Tongue (tissue), 2 donors: ENCODE data around the gene LRBA. TPM values are rescaled to one million over a fixed set of nuclear protein-coding genes. Genes with fewer than 3 reads are reported as not detected.
"Not testable (repeated sequence)": the region's sequence is repeated elsewhere in the genome, so short reads cannot be mapped to it uniquely, and the experiment has no call there.

Experiments used
- DNase-seq: peaks from one replicate; pipeline ENCODE4 v3.0.0-alpha.2; 2015
- total RNA-seq: library from RNA; depleted of rRNA; stranded (reverse); fragments of >200 nt; gene quantifications from one replicate; pipeline ENCODE4 v1.2.3, GENCODE V29; 2014

Gene LRBA
- total RNA-seq, 1 donor from 2014 or later, result 73.0 TPM

GRCh38 chr4:150789864-150790263, 225.2 kb downstream of the LRBA start:
- no peak for DNase-seq

- DNase-seq, result no peak
These were observed 230.1 kb downstream of the LRBA start for GRCh38 chr4:150784939-150785338.

- DNase-seq, result no peak
These were observed 230.8 kb downstream of the LRBA start for GRCh38 chr4:150784305-150784704.

- peak; percentile 9 for DNase-seq
These were observed 232.2 kb downstream of the LRBA start for GRCh38 chr4:150782921-150783320.

DNA sequence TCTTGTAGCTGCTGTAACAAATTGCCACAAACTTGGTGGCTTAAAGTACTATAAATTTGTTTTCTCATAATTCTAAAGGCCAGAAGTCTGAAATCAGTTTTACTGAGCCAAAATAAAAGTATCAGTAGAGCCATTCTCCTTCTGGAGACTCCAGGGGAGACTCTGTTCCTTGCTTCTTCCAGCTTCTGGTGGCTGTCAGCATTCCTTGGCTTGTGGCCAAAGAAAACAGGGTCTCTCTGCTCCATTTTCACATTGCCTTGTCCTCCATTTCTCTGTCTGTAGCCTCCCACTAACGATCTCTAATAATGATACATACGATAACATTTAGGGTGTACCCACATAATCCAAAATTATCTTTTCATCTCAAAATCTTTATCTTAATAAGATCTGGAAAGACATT, 232.8 kb downstream of the LRBA start:
- peak; percentile 58 for DNase-seq

DNA sequence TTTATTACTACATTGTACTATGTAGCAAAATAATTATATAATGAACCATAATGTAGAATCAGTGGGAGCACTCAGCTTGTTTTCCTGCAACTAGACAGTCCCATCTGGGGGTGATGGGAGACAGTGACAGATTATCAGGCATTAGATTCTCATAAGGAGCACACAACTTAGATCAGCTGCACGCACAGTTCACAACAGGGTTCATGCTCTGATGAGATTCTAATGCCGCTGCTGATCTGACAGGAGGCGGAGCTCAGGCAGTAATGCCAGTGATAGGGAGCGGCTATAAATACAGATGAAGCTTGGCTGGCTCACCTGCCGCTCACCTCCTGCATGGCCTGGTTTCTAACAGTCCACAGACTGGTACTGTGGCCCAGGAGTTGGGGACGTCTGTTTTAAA, 233.9 kb downstream of the LRBA start:
- no peak for DNase-seq

GRCh38 chr4:150779707-150780106, 235.4 kb downstream of the LRBA start:
- no peak for DNase-seq

GRCh38 chr4:150773729-150774449, 241.2 kb downstream of the LRBA start:
- DNase-seq, result no peak

GRCh38 chr4:150773032-150773431, 242.1 kb downstream of the LRBA start:
- no peak for DNase-seq

DNA sequence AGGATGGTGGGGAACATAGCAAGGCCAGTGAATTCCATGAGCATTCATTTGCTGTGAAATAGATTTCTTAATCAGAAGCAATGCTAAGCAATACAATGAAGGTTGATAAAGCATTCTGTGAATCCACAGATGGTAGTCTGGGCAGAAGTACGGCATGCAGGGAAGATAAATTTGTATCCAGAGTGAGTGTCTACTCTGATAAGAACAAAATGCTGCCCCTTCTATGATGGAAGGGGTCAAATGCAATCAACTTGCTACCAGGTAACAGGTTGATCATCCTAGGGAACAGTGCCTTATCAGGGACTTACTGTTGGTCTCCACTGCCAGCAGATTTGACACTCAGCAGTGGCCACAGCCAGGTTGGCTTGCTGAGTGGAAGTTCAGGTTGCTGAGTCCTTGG, 243.7 kb downstream of the LRBA start:
- no peak for DNase-seq

DNA sequence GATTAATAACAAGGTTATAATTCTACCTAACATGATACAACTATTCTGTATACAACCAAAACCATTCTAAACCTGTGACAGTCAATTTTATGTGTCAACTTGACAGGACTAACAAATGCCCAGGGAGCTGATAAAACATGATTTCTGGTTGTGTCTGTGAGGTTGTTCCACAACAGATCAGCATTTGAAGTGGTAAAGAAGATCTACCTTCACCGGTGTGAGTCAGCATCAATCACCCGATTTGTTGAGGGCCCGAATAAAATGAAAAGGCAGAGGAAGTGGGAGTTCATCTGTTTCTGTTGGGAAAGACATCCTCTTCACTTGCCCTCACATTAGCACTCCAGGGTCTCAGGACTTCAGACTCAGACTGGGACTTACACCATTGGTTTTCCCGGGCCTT, 245.2 kb downstream of the LRBA start:
- no peak for DNase-seq

GRCh38 chr4:150769248-150769647, 245.8 kb downstream of the LRBA start:
- DNase-seq, result no peak

DNA sequence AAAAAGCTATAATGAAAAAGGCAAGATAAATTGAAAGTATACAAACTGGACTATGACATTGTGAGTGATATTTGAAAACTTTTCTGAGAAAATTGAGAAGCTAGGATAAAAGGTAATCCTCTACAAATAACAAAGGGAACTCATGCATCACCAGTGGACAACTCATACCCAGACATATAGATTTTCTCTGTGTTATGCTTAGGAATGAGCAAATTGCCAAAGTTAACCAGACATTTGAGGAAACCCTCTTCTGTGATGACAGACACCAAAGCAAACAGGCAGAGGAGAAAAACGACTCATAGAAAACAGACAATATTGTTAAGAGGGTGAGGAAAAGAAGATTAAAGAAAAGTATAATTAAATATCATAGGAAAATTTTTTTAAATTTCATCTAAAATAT, 246.6 kb downstream of the LRBA start:
- no peak for DNase-seq

GRCh38 chr4:150765216-150765615, 249.9 kb downstream of the LRBA start:
- DNase-seq, result no peak

DNA sequence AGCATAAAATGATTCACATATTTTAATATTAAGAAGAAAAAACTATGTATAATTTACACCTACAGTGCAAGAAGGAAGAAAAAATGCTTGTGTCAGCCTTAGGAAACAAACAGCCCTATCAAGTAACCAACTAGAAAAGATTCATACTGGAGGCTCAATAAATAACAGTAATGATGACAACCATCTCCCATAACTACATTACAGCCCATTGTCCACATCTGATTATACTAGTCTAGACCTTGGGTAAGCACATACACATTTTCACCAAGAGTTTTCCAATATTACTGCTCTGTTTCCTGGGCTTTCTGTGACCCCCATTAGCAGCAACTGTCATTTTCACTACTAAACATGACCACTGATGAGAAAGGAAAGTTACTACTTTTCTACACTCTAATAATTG, 263.4 kb downstream of the LRBA start:
- DNase-seq, result no peak

DNA sequence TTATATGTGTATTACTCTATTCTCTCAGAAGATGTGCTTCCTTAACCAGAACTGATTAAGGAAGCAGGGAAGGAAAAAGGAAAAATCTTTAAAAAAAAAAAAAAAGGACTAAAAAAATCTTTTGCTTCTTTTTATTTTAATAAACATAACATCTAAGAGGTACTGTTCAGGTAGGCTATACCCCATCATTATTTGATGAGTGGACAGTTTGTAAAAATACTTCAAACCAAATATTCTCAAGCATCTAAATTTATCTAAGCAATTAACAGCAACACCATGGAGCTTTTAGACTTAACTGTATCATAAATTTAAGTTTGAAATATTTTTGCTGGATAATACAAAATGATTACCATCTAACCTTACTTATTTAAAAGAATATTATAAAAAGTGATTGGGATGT, 264.3 kb downstream of the LRBA start:
- no peak for DNase-seq

DNA sequence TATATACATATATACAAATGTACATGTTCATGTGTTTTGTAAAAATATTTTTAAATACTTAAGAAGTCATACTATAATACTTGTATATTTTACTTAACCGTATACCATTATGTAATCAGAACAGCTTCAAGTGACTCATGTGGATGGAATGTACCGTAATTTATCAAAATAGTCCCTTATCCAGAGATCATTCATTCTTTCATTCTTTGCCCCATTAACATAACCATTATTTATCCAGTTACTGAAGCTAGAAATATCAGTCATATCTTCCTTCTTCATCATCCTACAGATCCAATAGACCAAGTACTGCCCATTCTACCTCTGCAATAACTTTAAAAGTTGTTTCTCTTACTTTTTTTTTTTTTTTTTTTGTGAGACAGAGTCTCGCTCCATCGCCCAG, 268.9 kb downstream of the LRBA start:
- no peak for DNase-seq

DNA sequence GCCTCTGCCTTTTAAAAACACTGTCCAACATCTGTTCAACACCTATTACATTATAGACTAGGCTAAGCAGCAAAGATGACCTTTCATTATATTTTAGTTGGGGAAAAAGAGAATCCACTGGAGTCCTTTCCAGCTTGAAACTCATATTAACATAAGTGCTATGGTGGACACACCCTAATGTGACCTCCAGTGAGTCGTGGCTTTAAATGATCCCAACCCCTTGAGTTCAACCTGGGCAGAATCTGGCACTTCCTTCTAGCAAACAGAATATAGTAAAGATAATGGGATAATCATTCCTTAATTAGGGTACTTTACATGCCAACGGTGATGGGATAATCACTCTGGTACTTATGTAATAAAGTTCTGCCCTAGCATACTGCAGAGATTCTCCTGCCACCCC, 270.5 kb downstream of the LRBA start:
- DNase-seq, result no peak

DNA sequence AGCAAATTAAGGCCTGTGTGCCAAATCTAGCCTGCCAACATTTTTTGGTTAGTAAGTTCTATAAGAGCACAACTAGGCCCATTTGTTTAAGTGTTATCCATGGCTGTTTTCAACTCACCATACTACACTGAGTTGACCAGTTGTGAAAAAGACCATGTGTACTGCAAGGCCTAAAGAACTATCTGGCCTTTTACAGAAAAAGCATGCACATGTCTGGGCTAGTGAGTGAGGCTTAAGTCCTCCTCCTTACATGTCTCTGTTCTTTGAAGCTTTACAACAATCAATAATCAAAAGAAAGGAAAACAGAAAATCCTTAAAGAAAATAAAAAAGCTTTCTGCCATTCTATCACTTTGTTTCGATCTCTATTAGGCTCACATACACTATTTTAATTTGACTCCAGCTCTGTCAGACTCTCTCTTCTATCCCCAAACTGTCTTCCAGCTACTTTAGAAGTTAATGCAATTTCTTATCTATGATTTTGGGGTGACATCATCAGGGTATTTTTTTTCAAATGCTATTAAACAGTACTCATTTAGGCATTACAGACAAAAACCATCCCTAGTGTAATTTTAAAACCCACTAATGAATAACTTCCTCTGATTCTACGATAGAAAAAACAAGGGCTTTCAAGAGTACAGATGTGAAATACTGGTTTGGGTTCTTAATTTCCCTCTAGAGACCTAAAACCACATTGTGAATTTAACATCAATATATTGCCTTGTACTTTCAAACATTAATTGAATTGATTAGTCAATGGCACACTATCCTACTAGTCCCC, 271.3 kb downstream of the LRBA start:
- DNase-seq, result no peak

GRCh38 chr4:150742930-150743329, 272.2 kb downstream of the LRBA start:
- not testable (repeated sequence) for DNase-seq

DNA sequence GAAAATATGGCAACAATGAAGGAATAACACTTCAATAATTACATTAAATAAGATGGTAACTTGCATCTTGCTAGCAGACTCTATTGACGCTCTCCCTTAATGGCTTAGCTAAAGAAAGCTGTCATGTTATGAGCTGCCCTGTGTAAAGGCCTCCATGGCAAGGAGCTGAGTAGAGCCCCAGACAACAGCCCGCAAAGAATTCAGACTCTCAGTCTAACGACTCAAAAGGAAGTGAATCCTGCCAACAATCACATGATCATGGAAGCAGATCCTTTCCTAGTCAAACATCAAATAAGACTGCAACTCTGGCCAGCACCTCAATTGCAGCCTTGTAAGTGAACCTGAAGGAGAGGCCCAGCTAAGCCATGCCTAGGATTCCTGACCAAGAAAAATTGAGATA, 275.5 kb downstream of the LRBA start:
- DNase-seq, result no peak

DNA sequence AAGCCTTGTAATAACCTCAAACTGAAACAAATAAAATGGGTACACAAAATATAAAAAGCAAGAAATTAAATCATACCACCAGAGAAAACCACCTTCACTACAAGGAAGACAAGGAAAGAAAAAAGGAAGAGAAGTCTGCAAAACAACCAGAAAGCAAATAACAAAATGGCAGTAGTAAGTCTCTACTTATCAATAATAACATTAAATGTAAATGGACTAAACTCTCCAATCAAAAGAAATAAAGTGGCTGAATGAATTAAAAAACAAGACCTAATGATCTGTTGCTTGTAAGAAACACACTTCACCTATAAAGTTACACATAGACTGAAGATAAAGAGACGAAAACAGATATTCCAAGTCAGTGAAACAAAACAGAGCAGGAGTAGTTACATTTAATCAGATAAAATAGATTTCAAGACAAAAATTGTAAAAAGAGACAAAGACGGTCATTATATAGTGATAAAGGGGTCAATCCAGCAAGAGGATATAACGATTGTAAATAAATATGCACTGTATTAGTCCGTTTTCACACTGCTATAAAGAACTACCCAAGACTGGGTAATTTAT, 289.0 kb downstream of the LRBA start:
- no peak for DNase-seq

GRCh38 chr4:150723727-150724411, 291.2 kb downstream of the LRBA start:
- DNase-seq, result no peak
